Fibroblast of mammary gland (primary cell): ENCODE results near the gene GLO1.

Experiments
- DNase-seq: peaks from one replicate; pipeline ENCODE4 v3.0.0-alpha.2; 2010; ENCODE audit warnings: low read depth
- H3K4me3 ChIP-seq: 2 replicates; pipeline ENCODE4 v1.5.1; 2011; ENCODE audit warnings: low read depth, mild to moderate bottlenecking, low read length, moderate library complexity; ENCODE audit not compliant: control insufficient read depth
- TF ChIP-seq, protein P1 (sequence below): conservative IDR thresholded peaks from 2 replicates; pipeline ENCODE4 v1.5.1; 2011; ENCODE audit warnings: low read depth, low read length, inconsistent platforms; ENCODE audit not compliant: control insufficient read depth, insufficient read depth

The GLO1 gene

DNA sequence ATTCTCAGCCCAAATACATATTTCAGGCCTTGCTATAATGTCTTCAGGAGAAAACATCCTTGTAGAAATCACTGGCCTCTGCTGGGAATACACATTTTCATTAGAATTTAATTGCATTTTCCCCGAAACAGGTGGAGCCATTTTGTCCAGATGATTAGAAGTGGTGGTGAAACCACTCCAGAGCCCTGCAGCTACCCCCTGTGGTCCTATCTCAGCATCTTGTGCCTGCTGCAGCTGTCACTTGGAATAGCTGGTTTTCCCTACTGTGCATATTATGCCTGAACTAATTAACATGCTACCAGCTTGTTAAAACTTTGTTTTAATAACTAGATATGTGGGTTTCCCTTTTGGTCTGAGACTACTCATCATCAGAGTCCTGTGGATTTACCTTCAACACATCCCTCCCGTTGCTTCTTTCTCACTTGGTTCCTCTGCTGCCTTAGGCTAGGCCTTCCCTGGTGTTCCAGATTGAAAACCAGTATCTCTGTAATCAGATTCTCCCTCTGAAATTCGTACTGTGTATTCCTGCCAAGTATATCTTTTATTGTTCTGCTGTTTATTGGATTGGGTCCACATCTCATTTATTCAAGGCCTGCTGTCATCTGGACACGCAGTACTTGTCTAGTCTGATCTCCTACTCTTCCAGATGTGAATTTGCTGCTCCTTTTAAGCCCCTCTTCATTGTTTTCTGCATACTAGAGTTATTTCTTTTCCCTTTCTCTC lies 27.4 kb upstream of the GLO1 start:
- TF ChIP-seq, protein P1, sequence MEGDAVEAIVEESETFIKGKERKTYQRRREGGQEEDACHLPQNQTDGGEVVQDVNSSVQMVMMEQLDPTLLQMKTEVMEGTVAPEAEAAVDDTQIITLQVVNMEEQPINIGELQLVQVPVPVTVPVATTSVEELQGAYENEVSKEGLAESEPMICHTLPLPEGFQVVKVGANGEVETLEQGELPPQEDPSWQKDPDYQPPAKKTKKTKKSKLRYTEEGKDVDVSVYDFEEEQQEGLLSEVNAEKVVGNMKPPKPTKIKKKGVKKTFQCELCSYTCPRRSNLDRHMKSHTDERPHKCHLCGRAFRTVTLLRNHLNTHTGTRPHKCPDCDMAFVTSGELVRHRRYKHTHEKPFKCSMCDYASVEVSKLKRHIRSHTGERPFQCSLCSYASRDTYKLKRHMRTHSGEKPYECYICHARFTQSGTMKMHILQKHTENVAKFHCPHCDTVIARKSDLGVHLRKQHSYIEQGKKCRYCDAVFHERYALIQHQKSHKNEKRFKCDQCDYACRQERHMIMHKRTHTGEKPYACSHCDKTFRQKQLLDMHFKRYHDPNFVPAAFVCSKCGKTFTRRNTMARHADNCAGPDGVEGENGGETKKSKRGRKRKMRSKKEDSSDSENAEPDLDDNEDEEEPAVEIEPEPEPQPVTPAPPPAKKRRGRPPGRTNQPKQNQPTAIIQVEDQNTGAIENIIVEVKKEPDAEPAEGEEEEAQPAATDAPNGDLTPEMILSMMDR = no peak
- no peak for DNase-seq
- H3K4me3 ChIP-seq = no peak overlapping the region

DNA sequence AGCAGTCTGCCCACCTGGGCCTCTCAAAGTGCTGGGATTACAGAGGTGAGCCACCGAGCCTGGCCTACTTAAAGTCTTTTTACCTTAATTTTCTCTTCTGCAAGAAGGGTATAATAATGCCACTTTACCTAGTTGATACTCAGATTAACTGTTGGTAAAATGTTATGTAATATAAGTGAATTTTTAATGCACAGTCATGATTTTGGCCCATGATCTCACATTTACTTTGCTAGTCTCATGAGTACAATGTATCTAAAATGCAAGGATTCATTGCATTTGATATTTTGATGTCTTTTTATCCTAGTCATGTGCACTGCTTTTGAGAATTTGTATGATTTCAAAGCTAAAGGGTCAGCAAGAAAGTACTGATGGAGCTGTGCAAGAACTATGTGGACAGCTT lies 25.3 kb upstream of the GLO1 start:
- TF ChIP-seq, protein P1 = no peak
- DNase-seq = no peak
- no peak overlapping the region for H3K4me3 ChIP-seq

DNA sequence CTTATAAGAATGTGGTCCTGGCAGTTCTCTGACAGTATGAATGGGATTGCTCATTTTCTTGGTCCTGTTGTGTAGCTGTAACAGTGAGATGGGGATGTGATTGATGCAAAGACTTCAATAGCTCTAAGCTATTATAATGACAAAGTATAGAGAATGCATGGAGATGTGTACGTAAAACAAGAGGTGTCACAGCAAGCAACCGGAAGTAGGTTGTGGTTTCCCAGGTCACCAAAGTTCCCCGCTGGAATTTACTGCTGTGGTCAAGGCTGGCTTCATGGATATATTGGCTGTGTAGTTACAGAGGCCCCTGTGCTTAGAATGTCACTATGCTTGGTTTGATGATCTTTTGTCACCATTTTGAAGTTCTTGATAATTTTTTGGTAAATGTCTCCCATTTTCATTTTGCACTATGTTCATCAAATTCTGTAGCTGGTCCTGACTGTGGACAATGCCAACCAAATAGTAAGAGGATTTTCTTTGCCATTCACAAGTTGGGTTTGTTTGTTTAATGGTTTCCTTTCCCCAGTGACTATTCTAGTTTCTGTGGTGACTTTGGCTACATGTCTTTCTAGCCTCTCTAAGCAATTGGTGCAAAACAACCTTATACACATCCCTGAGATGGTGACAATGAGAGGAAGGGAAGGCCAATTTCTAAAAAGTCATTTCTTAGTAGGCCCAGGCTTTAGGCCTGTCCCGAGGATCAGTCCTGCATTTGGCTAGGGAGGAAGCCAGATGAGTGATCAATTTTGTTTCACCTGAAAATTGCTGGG lies 22.7 kb upstream of the GLO1 start:
- DNase-seq = no peak

DNA sequence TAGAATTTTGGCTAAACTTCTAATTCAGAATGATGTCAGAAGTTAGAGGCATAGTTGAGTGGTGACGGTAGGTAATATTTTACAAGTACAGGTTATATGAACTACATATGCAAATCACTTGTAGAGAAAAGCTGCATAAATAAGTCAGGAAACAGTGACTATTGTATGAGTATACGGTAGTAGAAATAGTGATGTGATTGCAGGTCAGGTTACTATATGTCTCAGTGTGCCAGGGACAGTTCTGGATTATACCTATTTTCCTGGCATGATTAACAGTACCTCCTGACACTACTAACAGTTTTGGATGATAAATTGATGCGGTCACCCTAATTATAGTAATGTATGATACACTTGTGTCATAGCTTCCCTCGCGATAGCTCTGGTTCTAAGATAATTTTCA lies 21.4 kb upstream of the GLO1 start:
- TF ChIP-seq, protein P1 = no peak
- H3K4me3 ChIP-seq = no peak overlapping the region

More for the DNA sequence above, 22.7 kb upstream of the GLO1 start:
- no peak overlapping the region for H3K4me3 ChIP-seq
- TF ChIP-seq, protein P1 = no peak

DNA sequence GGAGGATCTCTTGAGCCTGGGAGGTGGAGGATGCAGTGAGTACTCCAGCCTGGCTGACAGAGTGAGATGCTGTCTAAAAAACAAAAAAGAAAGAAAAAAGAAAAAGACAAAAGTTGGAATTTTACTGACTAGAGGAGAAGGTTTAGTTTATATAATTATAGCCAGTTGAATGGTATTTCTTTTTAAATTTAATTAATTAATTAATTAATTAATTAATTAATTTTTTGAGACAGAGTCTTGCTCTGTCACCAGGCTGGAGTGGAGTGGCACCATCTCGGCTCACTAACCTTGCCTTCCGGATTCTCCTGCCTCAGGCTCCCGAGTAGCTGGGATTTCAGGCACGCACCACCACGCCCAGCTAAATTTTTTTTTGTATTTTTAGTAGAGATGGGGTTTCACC lies 20.8 kb upstream of the GLO1 start:
- H3K4me3 ChIP-seq = no peak overlapping the region
- TF ChIP-seq, protein P1 = no peak
- no peak for DNase-seq

More for the DNA sequence above, 21.4 kb upstream of the GLO1 start:
- no peak for DNase-seq

DNA sequence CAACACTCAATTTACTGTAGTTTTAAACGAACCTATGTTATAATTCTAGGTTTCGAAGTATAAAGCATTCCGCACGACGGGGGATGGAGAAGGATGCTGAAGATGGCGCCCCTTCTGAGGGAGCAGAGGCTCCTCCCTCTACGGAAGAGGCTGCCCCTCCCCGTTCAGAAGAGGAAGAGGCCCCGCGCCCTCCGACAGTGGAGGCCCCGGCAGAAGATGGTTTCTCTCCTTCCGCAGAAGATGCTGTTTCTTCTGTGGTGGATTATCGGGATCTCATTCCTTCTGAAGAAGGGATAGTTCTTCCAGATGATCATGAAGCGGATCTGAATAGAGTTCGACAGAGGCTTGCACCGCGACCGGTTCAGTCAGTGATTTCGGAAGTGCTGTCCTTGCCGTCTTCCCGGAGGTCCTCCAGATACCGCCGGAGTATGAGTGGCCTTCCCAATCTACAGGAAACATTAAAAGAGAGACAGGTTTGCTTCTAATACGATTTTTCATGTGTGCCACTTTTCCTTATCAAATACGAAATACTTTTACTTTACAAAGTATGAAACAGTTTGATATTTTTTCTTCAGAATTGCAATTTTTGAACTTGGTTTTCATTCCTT lies 19.9 kb upstream of the GLO1 start:
- TF ChIP-seq, protein P1 = no peak
- DNase-seq = no peak
- H3K4me3 ChIP-seq = no peak overlapping the region
